Embryonic facial prominence (tissue), 1 donor: ENCODE data around the gene PMVK.

Experiments used
- DNase-seq: peaks from one replicate; pipeline ENCODE4 v3.0.0-alpha.2; 2016; ENCODE audit errors: extremely low spot score

PMVK gene

GRCh38 chr1:154967331-154967950, 30.9 kb upstream of the PMVK start:
- DNase-seq, result no peak

- no peak for DNase-seq
These were observed 29.6 kb upstream of the PMVK start for GRCh38 chr1:154966111-154966510.

GRCh38 chr1:154964359-154964758, 27.8 kb upstream of the PMVK start:
- no peak for DNase-seq

GRCh38 chr1:154963643-154964042, 27.1 kb upstream of the PMVK start:
- DNase-seq, result no peak

- DNase-seq, result no peak
These were observed 26.3 kb upstream of the PMVK start for GRCh38 chr1:154962795-154963330.

GRCh38 chr1:154962156-154962749, 25.7 kb upstream of the PMVK start:
- no peak for DNase-seq

GRCh38 chr1:154961207-154962155, 25.0 kb upstream of the PMVK start, which contains the start of gene PYGO2:
PYGO2 (minus strand) TSS chr1:154961782; CDS start chr1:154961576, 206 bp downstream.
- no peak for DNase-seq

- DNase-seq, result no peak
These were observed 24.1 kb upstream of the PMVK start for GRCh38 chr1:154960446-154961136.

- DNase-seq, result no peak
These were observed 22.9 kb upstream of the PMVK start for GRCh38 chr1:154959426-154959780.

GRCh38 chr1:154958681-154959425, 22.3 kb upstream of the PMVK start:
- no peak for DNase-seq

- no peak for DNase-seq
These were observed 21.5 kb upstream of the PMVK start for GRCh38 chr1:154958036-154958435.

GRCh38 chr1:154957091-154957657, 20.7 kb upstream of the PMVK start:
- no peak for DNase-seq

GRCh38 chr1:154956544-154956941, 20.0 kb upstream of the PMVK start:
- DNase-seq, result no peak

GRCh38 chr1:154955718-154956543, 19.4 kb upstream of the PMVK start, which contains the start of gene PBXIP1:
PBXIP1 (minus strand) TSS chr1:154956099; CDS start chr1:154953721, 2,378 bp downstream.
- DNase-seq, result peak; percentile 88

GRCh38 chr1:154955039-154955717, 18.7 kb upstream of the PMVK start:
- DNase-seq, result peak; percentile 77

GRCh38 chr1:154954541-154954940, 18.0 kb upstream of the PMVK start:
- DNase-seq, result no peak

GRCh38 chr1:154953611-154954038, 17.1 kb upstream of the PMVK start:
- DNase-seq, result no peak

- DNase-seq, result no peak
These were observed 16.1 kb upstream of the PMVK start for GRCh38 chr1:154952664-154953063.
